Measurements from ENCODE around the gene PXDN.

DNA sequence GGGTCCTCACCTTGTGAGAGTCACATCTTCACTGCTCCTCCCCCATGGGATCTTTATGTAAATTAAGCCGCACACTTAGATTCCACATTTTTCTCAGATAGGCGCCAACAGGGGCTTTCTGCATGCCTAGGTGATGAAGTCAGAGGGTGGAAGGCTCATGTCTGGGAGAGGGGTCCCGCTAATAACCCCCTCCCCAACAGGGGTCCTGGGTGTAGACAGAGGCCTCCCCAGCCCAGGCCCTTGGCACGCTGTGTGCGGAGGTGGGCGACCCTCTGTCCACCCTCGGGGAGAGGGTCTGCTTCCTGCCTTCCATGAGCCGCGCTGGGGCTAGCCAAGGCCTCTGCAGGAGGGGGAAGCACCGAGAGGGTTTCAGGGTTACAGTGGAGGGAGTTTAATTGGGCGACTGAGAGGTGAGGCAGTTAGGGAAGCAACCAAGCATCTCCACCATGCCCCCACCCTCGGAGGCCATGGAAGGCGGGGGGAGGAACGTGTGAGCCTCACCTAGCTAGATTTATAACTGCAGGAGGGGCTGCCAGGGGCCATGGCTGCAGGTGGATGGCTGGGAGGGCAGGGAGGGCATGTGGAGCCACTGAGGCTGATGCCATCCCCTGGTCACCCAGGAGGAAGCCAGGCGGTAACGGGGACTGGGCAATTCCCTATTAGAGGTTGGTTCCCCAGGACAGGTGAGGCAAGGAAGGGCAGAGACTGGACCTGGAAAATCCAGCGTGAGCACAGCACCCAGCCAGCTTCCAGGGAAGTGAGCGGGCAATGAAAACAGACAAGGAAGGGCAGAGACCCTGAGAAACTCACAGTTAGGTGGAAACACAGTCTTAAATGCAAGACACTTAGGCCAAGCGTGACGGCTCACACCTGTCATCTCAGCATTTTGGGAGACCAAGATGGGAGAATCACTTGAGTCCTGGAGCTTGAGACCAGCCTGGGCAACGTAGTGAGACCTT is 7.7 kb upstream of the PXDN start:
- TF ChIP-seq, protein P1, sequence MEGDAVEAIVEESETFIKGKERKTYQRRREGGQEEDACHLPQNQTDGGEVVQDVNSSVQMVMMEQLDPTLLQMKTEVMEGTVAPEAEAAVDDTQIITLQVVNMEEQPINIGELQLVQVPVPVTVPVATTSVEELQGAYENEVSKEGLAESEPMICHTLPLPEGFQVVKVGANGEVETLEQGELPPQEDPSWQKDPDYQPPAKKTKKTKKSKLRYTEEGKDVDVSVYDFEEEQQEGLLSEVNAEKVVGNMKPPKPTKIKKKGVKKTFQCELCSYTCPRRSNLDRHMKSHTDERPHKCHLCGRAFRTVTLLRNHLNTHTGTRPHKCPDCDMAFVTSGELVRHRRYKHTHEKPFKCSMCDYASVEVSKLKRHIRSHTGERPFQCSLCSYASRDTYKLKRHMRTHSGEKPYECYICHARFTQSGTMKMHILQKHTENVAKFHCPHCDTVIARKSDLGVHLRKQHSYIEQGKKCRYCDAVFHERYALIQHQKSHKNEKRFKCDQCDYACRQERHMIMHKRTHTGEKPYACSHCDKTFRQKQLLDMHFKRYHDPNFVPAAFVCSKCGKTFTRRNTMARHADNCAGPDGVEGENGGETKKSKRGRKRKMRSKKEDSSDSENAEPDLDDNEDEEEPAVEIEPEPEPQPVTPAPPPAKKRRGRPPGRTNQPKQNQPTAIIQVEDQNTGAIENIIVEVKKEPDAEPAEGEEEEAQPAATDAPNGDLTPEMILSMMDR (conservative IDR thresholded peaks at IDR 0.05; ENCODE audit: low read depth, low read length), result no peak
- TF ChIP-seq EZH2 (IDR thresholded peaks at IDR 0.05; ENCODE audit: low read length, unreplicated experiment) (no peak), EZH2phosphoT487 (IDR thresholded peaks at IDR 0.05; ENCODE audit: borderline replicate concordance, low read length) (no peak)

Measured in PC-3 (cell line).